ENCODE measurements around the gene ARPC2.

DNA sequence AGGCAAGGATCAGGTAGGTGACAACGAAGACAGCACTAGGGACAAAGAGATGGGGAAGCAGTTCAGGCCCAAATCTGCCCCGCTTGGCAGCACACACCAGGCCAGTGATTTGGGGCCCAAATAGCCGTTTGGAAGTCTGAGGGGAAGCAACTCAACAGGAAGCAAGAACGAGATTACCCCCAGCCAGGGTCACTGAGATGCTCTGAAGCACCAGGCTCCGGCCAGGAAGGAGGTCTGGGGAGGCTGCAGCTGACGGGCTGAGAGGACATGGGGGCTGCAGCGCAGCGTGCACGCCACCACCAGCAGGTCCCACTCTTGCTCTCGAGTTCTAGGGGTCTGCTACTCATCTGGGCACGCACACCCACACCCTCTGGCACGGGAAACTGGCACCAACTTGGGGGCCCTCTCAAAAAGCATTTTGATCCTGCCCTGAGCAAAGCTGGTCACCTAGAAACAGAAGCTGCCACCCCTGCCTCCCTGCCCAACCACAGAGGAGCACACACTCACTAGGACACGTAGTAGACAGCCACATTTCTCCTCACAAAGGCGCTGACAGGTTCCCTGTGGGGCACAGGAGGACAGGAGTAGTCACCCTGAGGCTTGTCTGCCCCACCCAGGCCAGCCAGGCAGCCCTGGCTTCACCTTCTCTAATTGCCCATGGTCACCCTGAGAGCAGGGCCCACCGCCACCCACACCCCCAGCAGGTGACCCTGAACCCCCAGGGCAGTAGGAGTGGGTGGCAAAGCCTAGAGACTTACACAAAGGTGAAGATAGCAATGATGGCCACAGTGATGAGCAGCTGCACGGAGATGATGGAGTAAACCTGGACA, 61.8 kb downstream of the ARPC2 start:
- TF ChIP-seq, protein P1, sequence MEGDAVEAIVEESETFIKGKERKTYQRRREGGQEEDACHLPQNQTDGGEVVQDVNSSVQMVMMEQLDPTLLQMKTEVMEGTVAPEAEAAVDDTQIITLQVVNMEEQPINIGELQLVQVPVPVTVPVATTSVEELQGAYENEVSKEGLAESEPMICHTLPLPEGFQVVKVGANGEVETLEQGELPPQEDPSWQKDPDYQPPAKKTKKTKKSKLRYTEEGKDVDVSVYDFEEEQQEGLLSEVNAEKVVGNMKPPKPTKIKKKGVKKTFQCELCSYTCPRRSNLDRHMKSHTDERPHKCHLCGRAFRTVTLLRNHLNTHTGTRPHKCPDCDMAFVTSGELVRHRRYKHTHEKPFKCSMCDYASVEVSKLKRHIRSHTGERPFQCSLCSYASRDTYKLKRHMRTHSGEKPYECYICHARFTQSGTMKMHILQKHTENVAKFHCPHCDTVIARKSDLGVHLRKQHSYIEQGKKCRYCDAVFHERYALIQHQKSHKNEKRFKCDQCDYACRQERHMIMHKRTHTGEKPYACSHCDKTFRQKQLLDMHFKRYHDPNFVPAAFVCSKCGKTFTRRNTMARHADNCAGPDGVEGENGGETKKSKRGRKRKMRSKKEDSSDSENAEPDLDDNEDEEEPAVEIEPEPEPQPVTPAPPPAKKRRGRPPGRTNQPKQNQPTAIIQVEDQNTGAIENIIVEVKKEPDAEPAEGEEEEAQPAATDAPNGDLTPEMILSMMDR (conservative IDR thresholded peaks at IDR 0.05): no peak
- no peak for TF ChIP-seq ZFX (IDR thresholded peaks at IDR 0.05)
